ENCODE data around the gene RADX.

Gene RADX

GRCh38 chrX:106672527-106672926, 60.7 kb downstream of the RADX start:
- no peak for TF ChIP-seq CTCF (IDR thresholded peaks at IDR 0.05; ENCODE audit: extremely low read depth, missing control alignments)
- DNase-seq (ENCODE audit: low spot score): no peak

GRCh38 chrX:106680716-106681115, 68.9 kb downstream of the RADX start:
- TF ChIP-seq CTCF (IDR thresholded peaks at IDR 0.05; ENCODE audit: extremely low read depth, missing control alignments): no peak
- DNase-seq (ENCODE audit: low spot score): no peak

GRCh38 chrX:106684207-106684606, 72.4 kb downstream of the RADX start:
- no peak for TF ChIP-seq CTCF (IDR thresholded peaks at IDR 0.05; ENCODE audit: extremely low read depth, missing control alignments)
- no peak for DNase-seq (ENCODE audit: low spot score)

GRCh38 chrX:106692425-106693065, 80.8 kb downstream of the RADX start:
- TF ChIP-seq CTCF (IDR thresholded peaks at IDR 0.05; ENCODE audit: extremely low read depth, missing control alignments): no peak
- no peak for DNase-seq (ENCODE audit: low spot score)

- TF ChIP-seq CTCF (IDR thresholded peaks at IDR 0.05; ENCODE audit: extremely low read depth, missing control alignments): no peak
- no peak for DNase-seq (ENCODE audit: low spot score)
Measured at GRCh38 chrX:106696502-106696901, 84.7 kb downstream of the RADX start.

GRCh38 chrX:106698693-106699092, 86.9 kb downstream of the RADX start:
- TF ChIP-seq CTCF (IDR thresholded peaks at IDR 0.05; ENCODE audit: extremely low read depth, missing control alignments): no peak
- no peak for DNase-seq (ENCODE audit: low spot score)

- no peak for TF ChIP-seq CTCF (IDR thresholded peaks at IDR 0.05; ENCODE audit: extremely low read depth, missing control alignments)
- no peak for DNase-seq (ENCODE audit: low spot score)
Measured at GRCh38 chrX:106702636-106703035, 90.9 kb downstream of the RADX start.

Data from GM20000 (cell line).